Mesothelial cell of epicardium (in vitro differentiated cells): ENCODE measurements around the gene CASZ1. TPM values are rescaled to one million over a fixed set of nuclear protein-coding genes. Genes with fewer than 3 reads are reported as not detected.

Experiments
- DNase-seq, 2 experiments: peaks; one replicate each; pipeline ENCODE4 v3.0.0; 2021; ENCODE audit warnings: low spot score in 2 of 2; ENCODE audit not compliant: unreplicated experiment in 2 of 2
- H3K27ac Mint-ChIP-seq: 2 replicates; pipeline ENCODE4 v1.8.0; 2021; ENCODE audit warnings: mixed read lengths
- H3K27me3 Mint-ChIP-seq: 2 replicates; pipeline ENCODE4 v1.8.0; 2021; ENCODE audit warnings: low read depth, mixed read lengths
- H3K36me3 Mint-ChIP-seq: 2 replicates; pipeline ENCODE4 v1.8.0; 2021; ENCODE audit warnings: mixed read lengths
- H3K4me1 Mint-ChIP-seq: 2 replicates; pipeline ENCODE4 v1.8.0; 2021; ENCODE audit warnings: mixed read lengths
- H3K4me3 Mint-ChIP-seq: 2 replicates; pipeline ENCODE4 v1.8.0; 2021; ENCODE audit warnings: mild to moderate bottlenecking, moderate library complexity, mixed read lengths
- H3K9me3 Mint-ChIP-seq: 2 replicates; pipeline ENCODE4 v1.8.0; 2021; ENCODE audit warnings: mixed read lengths
- CTCF ChIP-seq: fragments of 200-600 bp; sonication (generic); IDR thresholded peaks from one replicate; pipeline ENCODE4 v1.5.0; 2021; ENCODE audit warnings: antibody characterized with exemption; ENCODE audit not compliant: unreplicated experiment
- total RNA-seq: library from RNA; stranded (reverse); gene quantifications from 3 replicates; pipeline ENCODE4 v1.2.1, GENCODE V29; 2021

The CASZ1 gene
- total RNA-seq, 1 donor from 2014 or later, result 8.9 TPM

- Mint-ChIP-seq H3K27me3 (peaks cover 9% of the 10 kb centered on the region), H3K27ac (no peak overlapping the region), H3K36me3 (peaks cover 2% of the 10 kb centered on the region), H3K4me1 (peaks cover 13% of the 10 kb centered on the region), H3K9me3 (no peaks in the 10 kb centered on the region), H3K4me3 (no peak overlapping the region)
- no peak for TF ChIP-seq CTCF
- DNase-seq, result no peak
Measured at GRCh38 chr1:10740123-10740522, 56.3 kb downstream of the CASZ1 start.

GRCh38 chr1:10739589-10739988 is 56.9 kb downstream of the CASZ1 start:
- Mint-ChIP-seq H3K4me1 (peaks cover 13% of the 10 kb centered on the region), H3K36me3 (peaks cover 2% of the 10 kb centered on the region), H3K27me3 (peaks cover 9% of the 10 kb centered on the region), H3K4me3 (no peak overlapping the region), H3K9me3 (no peaks in the 10 kb centered on the region), H3K27ac (no peak overlapping the region)
- TF ChIP-seq CTCF, result no peak
- no peak for DNase-seq

GRCh38 chr1:10738061-10739058 is 58.1 kb downstream of the CASZ1 start:
- peaks cover 13% of the 10 kb centered on the region for H3K4me1 Mint-ChIP-seq
- no peaks in the 10 kb centered on the region for H3K9me3 Mint-ChIP-seq
- peaks cover 2% of the 10 kb centered on the region for H3K36me3 Mint-ChIP-seq
- no peak overlapping the region for H3K4me3 Mint-ChIP-seq
- H3K27ac Mint-ChIP-seq, result no peak overlapping the region
- DNase-seq, result no peak
- H3K27me3 Mint-ChIP-seq, result peaks cover 17% of the 10 kb centered on the region
- TF ChIP-seq CTCF, result no peak

GRCh38 chr1:10737651-10738050 is 58.8 kb downstream of the CASZ1 start:
- no peak for DNase-seq
- H3K4me3 Mint-ChIP-seq, result no peak overlapping the region
- peaks cover 9% of the 10 kb centered on the region for H3K4me1 Mint-ChIP-seq
- H3K27ac Mint-ChIP-seq, result no peak overlapping the region
- no peak for TF ChIP-seq CTCF
- H3K27me3 Mint-ChIP-seq, result peaks cover 18% of the 10 kb centered on the region
- peaks cover 2% of the 10 kb centered on the region for H3K36me3 Mint-ChIP-seq
- H3K9me3 Mint-ChIP-seq, result no peaks in the 10 kb centered on the region

- no peak for DNase-seq
- Mint-ChIP-seq H3K36me3 (peaks cover 2% of the 10 kb centered on the region), H3K27me3 (peaks cover 16% of the 10 kb centered on the region), H3K4me3 (no peak overlapping the region), H3K27ac (no peak overlapping the region), H3K4me1 (peaks cover 3% of the 10 kb centered on the region), H3K9me3 (no peaks in the 10 kb centered on the region)
- no peak for TF ChIP-seq CTCF
Measured at GRCh38 chr1:10736634-10737586, 59.5 kb downstream of the CASZ1 start.
